GM12878 (cell line): Measurements from ENCODE around the gene SPINK8. TPM values are rescaled to one million over a fixed set of nuclear protein-coding genes. Genes with fewer than 3 reads are reported as not detected.
A peak's percentile ranks its signal among the peaks of the same experiment; 100 is the strongest.

Experiments used
- ATF7 ChIP-seq: fragments of 450-650 bp; IDR thresholded peaks from 2 replicates; pipeline ENCODE4 v1.6.1; 2016; ENCODE audit warnings: low read depth, mild to moderate bottlenecking
- BCL3 ChIP-seq: IDR thresholded peaks from 2 replicates; pipeline ENCODE4 v1.6.1; 2011; ENCODE audit warnings: borderline replicate concordance, low read depth, mild to moderate bottlenecking, moderate library complexity, low read length; ENCODE audit not compliant: insufficient read depth, poor library complexity, severe bottlenecking
- CEBPB ChIP-seq, 2 experiments: fragments of 150-350 bp in 1 of 2; IDR thresholded peaks; 2 replicates each; pipeline ENCODE4 v1.6.1; 2012 to 2014; ENCODE audit warnings: low read depth in 2 of 2, low read length in 2 of 2, borderline replicate concordance in 1 of 2, inconsistent platforms in 1 of 2
- CHD2 ChIP-seq: IDR thresholded peaks from 2 replicates; pipeline ENCODE4 v1.6.1; 2011; ENCODE audit warnings: low read depth, low read length, improper control_type of control experiment, borderline replicate concordance
- EED ChIP-seq: sonication (generic); IDR thresholded peaks from 2 replicates; pipeline ENCODE4 v1.6.1; 2016; ENCODE audit warnings: antibody characterized with exemption, low read depth
- ELK1 ChIP-seq: IDR thresholded peaks from 2 replicates; pipeline ENCODE4 v1.6.1; 2012; ENCODE audit warnings: low read depth, low read length, improper control_type of control experiment
- ETV6 ChIP-seq, 2 experiments: fragments of 450-650 bp in 1 of 2; IDR thresholded peaks in 1 of 2; conservative IDR thresholded peaks in 1 of 2; 2 replicates each; pipeline ENCODE4 v1.6.1; 2014; ENCODE audit warnings: antibody characterized with exemption in 1 of 2, borderline replicate concordance in 1 of 2, low read depth in 1 of 2, mild to moderate bottlenecking in 1 of 2, moderate library complexity in 1 of 2
- FOXM1 ChIP-seq: IDR thresholded peaks from 2 replicates; pipeline ENCODE4 v1.6.1; 2012; ENCODE audit warnings: low read depth, mild to moderate bottlenecking, inconsistent platforms, low read length, moderate library complexity
- IKZF1 ChIP-seq: fragments of 450-650 bp; conservative IDR thresholded peaks from 2 replicates; pipeline ENCODE4 v1.6.1; 2017; ENCODE audit warnings: antibody characterized with exemption, mild to moderate bottlenecking
- JUND ChIP-seq: IDR thresholded peaks from 2 replicates; pipeline ENCODE4 v1.6.1; 2012; ENCODE audit warnings: low read depth, mild to moderate bottlenecking, low read length, improper control_type of control experiment, moderate library complexity
- MLLT1 ChIP-seq: fragments of 450-650 bp; IDR thresholded peaks from 2 replicates; pipeline ENCODE4 v1.6.1; 2016; ENCODE audit warnings: mild to moderate bottlenecking
- MTA3 ChIP-seq: IDR thresholded peaks from 2 replicates; pipeline ENCODE4 v1.6.1; 2012; ENCODE audit warnings: low read length, inconsistent platforms, borderline replicate concordance
- NBN ChIP-seq: fragments of 450-650 bp; IDR thresholded peaks from 2 replicates; pipeline ENCODE4 v1.6.1; 2016
- NFYA ChIP-seq: IDR thresholded peaks from 2 replicates; pipeline ENCODE4 v1.6.1; 2011; ENCODE audit warnings: low read depth, mild to moderate bottlenecking, low read length, improper control_type of control experiment, borderline replicate concordance
- PAX5 ChIP-seq: IDR thresholded peaks from 2 replicates; pipeline ENCODE4 v1.6.1; 2011; ENCODE audit warnings: low read depth, low read length, borderline replicate concordance
- POLR2AphosphoS5 ChIP-seq: IDR thresholded peaks from 2 replicates; pipeline ENCODE4 v1.6.1; 2011; ENCODE audit warnings: mild to moderate bottlenecking, low read length, inconsistent platforms
- POU2F2 ChIP-seq: IDR thresholded peaks from 3 replicates; pipeline ENCODE4 v1.6.1; 2011; ENCODE audit warnings: low read depth, mild to moderate bottlenecking, low read length, borderline replicate concordance
- RAD21 ChIP-seq: IDR thresholded peaks from 2 replicates; pipeline ENCODE4 v1.6.1; 2011; ENCODE audit warnings: mild to moderate bottlenecking, low read depth, low read length, moderate library complexity; ENCODE audit not compliant: insufficient read depth
- RUNX3 ChIP-seq: IDR thresholded peaks from 2 replicates; pipeline ENCODE4 v1.6.1; 2012; ENCODE audit warnings: low read length, inconsistent platforms
- SP1 ChIP-seq: IDR thresholded peaks from one replicate; pipeline ENCODE4 v1.6.1; 2011; ENCODE audit warnings: low read depth, low read length
- SRF ChIP-seq, 2 experiments: IDR thresholded peaks; 2 replicates each; pipeline ENCODE4 v1.6.1; 2011; ENCODE audit warnings: low read depth in 2 of 2, low read length in 2 of 2, mild to moderate bottlenecking in 1 of 2, moderate library complexity in 1 of 2
- STAT1 ChIP-seq: fragments of 450-650 bp; conservative IDR thresholded peaks from 2 replicates; pipeline ENCODE4 v1.6.1; 2014; ENCODE audit warnings: antibody characterized with exemption, mild to moderate bottlenecking
- YY1 ChIP-seq: IDR thresholded peaks from 2 replicates; pipeline ENCODE4 v1.6.1; 2011; ENCODE audit warnings: low read depth, mild to moderate bottlenecking, low read length
- ZZZ3 ChIP-seq: IDR thresholded peaks from 2 replicates; pipeline ENCODE4 v1.6.1; 2011; ENCODE audit warnings: low read depth; ENCODE audit not compliant: control insufficient read depth, insufficient read length
- polyA plus RNA-seq, 11 experiments: library from polyadenylated mRNA; depleted of rRNA in 4 of 11; unstranded in 6 of 11; stranded (reverse) in 5 of 11; fragments of >200 nt; fragmentation: Nextera tagmentation in 4 of 11; fragmentation: Illumina TruSeq in 1 of 11; extraction: Ambion mirVana in 4 of 11; extraction: Trizol in 1 of 11; gene quantifications; 1 replicate in 1 of 11; 2 replicates in 10 of 11; pipeline versions ENCODE4 v1.2.1 to v1.2.3, GENCODE V29; 2011 to 2016; ENCODE audit warnings: inconsistent platforms in 2 of 11, missing spikeins in 2 of 11, low read depth in 1 of 11
- total RNA-seq, 4 experiments: library from RNA; depleted of rRNA in 3 of 4; stranded (reverse); fragments of >200 nt in 3 of 4; fragmentation: Illumina TruSeq in 1 of 4; extraction: Trizol in 1 of 4; gene quantifications; 2 replicates each; pipeline versions ENCODE4 v1.2.1 to v1.2.3, GENCODE V29; 2013 to 2021

SPINK8 gene
- total and polyA plus RNA-seq, 10 of the 15 experiments (the other 5 are each of a cell fraction or from before 2014, with no cell fraction given), result not detected

- TF ChIP-seq ZZZ3, result no peak
- peak; percentile 45; the same call in 1 of the 2 replicates for TF ChIP-seq ATF7
- TF ChIP-seq SRF (IDR thresholded peaks at IDR 0.05; ENCODE audit: low read depth in 2 of 2, low read length in 2 of 2), result no peak
- TF ChIP-seq ETV6 (conservative IDR thresholded peaks at IDR 0.05 in 1 of 2, IDR thresholded peaks at IDR 0.05 in 1 of 2; ENCODE audit: borderline replicate concordance in 1 of 2, low read depth in 1 of 2), result no peak
- TF ChIP-seq ELK1, result no peak
- TF ChIP-seq SP1, result no peak
- TF ChIP-seq PAX5, result 0 out of 2 replicates have a peak, but pooled peaks have one; percentile 8
- no peak for TF ChIP-seq EED
- no peak for TF ChIP-seq MTA3
- TF ChIP-seq RAD21, result no peak
- TF ChIP-seq FOXM1, result no peak
- no peak for TF ChIP-seq RUNX3
- no peak for TF ChIP-seq MLLT1
- TF ChIP-seq IKZF1, result peak; percentile 21; the same call in 1 of the 2 replicates
- peak; percentile 24; the same call in 1 of the 2 replicates for TF ChIP-seq NBN
- peak; percentile 52; the same call in 1 of the 3 replicates for TF ChIP-seq POU2F2
- no peak for TF ChIP-seq NFYA
- no peak for TF ChIP-seq CHD2
- no peak for TF ChIP-seq CEBPB (IDR thresholded peaks at IDR 0.05; ENCODE audit: borderline replicate concordance in 1 of 2, low read depth in 2 of 2, low read length in 2 of 2)
- TF ChIP-seq POLR2AphosphoS5, result no peak
- no peak for TF ChIP-seq BCL3
- no peak for TF ChIP-seq YY1
- no peak for TF ChIP-seq JUND
- no peak for TF ChIP-seq STAT1
Measured at GRCh38 chr3:48268381-48268935, 65.0 kb downstream of the SPINK8 start (continued).
